IMR-90 (cell line): ENCODE data around the gene TIGD7.

Experiments used
- CEBPB ChIP-seq: IDR thresholded peaks from 2 replicates; pipeline ENCODE4 v1.6.1; 2012; ENCODE audit warnings: low read depth, low read length, improper control_type of control experiment
- CHD1 ChIP-seq: IDR thresholded peaks from 2 replicates; pipeline ENCODE4 v1.6.1; 2012; ENCODE audit warnings: low read depth, low read length, improper control_type of control experiment
- CTCF ChIP-seq: conservative IDR thresholded peaks from 2 replicates; pipeline ENCODE4 v1.5.1; 2012; ENCODE audit warnings: mild to moderate bottlenecking, low read depth, low read length, improper control_type of control experiment
- ELK1 ChIP-seq: fragments of 150-350 bp; IDR thresholded peaks from 2 replicates; pipeline ENCODE4 v1.6.1; 2016; ENCODE audit warnings: low read depth, mild to moderate bottlenecking, low read length, moderate library complexity, borderline replicate concordance
- FOS ChIP-seq: fragments of 150-350 bp; IDR thresholded peaks from 2 replicates; pipeline ENCODE4 v1.6.1; 2016; ENCODE audit warnings: low read depth, low read length
- MAFK ChIP-seq: IDR thresholded peaks from 2 replicates; pipeline ENCODE4 v1.6.1; 2012; ENCODE audit warnings: low read depth, low read length, improper control_type of control experiment
- MAZ ChIP-seq: IDR thresholded peaks from 2 replicates; pipeline ENCODE4 v1.6.1; 2012; ENCODE audit warnings: low read depth, mild to moderate bottlenecking, low read length, improper control_type of control experiment, moderate library complexity, borderline replicate concordance
- MXI1 ChIP-seq: IDR thresholded peaks from 2 replicates; pipeline ENCODE4 v1.6.1; 2012; ENCODE audit warnings: low read depth, mild to moderate bottlenecking, low read length, moderate library complexity, borderline replicate concordance
- NFE2L2 ChIP-seq: fragments of 150-350 bp; IDR thresholded peaks from 2 replicates; pipeline ENCODE4 v1.6.1; 2016; ENCODE audit warnings: low read depth, mild to moderate bottlenecking, low read length
- POLR2A ChIP-seq: IDR thresholded peaks from 2 replicates; pipeline ENCODE4 v1.6.1; 2012; ENCODE audit warnings: mild to moderate bottlenecking, low read depth, low read length
- RAD21 ChIP-seq: IDR thresholded peaks from 2 replicates; pipeline ENCODE4 v1.6.1; 2012; ENCODE audit warnings: low read length, improper control_type of control experiment
- RCOR1 ChIP-seq: IDR thresholded peaks from 2 replicates; pipeline ENCODE4 v1.6.1; 2012; ENCODE audit warnings: mild to moderate bottlenecking, low read length, improper control_type of control experiment; ENCODE audit not compliant: insufficient replicate concordance
- SMC3 ChIP-seq: fragments of 150-350 bp; IDR thresholded peaks from 2 replicates; pipeline ENCODE4 v1.6.1; 2016; ENCODE audit warnings: low read depth, mild to moderate bottlenecking, antibody characterized with exemption, low read length, moderate library complexity
- USF2 ChIP-seq: fragments of 150-350 bp; IDR thresholded peaks from 2 replicates; pipeline ENCODE4 v1.6.1; 2017; ENCODE audit warnings: mild to moderate bottlenecking, antibody characterized with exemption, low read length, low read depth

GRCh38 chr16:3292604-3293003 lies 12.6 kb downstream of the TIGD7 start:
- TF ChIP-seq CTCF (no peak), CHD1 (no peak), POLR2A (no peak), MXI1 (no peak), USF2 (no peak), RCOR1 (no peak), RAD21 (no peak), NFE2L2 (no peak), CEBPB (no peak), FOS (no peak), MAFK (no peak), SMC3 (no peak), ELK1 (no peak), MAZ (no peak)
